ENCODE data around the gene SYT2. TPM values are rescaled to one million over a fixed set of nuclear protein-coding genes. Genes with fewer than 3 reads are reported as not detected.

The SYT2 gene
- total and polyA plus RNA-seq, 2 of the 13 experiments (the other 11 are each of a cell fraction or from before 2014, with no cell fraction given): not detected

DNA sequence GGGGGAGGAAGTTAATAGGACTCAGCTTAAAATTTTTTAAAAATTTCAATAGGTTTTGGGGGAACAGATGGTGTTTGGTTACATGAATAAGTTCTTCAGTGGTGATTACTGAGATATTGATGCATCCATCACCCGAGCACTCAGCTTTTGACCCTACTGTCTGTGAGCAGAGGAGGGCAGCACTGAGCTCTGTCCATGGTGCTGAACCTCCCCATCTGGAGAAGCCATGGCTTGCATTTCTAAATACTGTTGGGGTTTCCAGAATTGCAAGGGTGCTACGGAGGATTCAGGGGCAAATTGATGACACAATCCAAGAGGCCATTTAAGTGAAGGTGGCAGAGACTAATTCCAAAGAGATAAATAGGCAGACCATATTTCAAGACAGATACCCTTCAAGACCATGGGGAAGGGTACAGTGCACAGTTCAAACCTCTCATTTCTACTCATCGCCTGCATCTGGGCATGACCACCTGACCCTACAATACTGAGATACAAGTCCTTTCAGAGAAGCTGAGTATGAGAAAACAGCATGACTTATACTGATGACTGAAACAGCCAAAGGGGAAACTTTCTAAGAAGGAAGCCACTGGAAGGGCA is 17.2 kb downstream of the SYT2 start (continued):
- TF ChIP-seq, protein P1, sequence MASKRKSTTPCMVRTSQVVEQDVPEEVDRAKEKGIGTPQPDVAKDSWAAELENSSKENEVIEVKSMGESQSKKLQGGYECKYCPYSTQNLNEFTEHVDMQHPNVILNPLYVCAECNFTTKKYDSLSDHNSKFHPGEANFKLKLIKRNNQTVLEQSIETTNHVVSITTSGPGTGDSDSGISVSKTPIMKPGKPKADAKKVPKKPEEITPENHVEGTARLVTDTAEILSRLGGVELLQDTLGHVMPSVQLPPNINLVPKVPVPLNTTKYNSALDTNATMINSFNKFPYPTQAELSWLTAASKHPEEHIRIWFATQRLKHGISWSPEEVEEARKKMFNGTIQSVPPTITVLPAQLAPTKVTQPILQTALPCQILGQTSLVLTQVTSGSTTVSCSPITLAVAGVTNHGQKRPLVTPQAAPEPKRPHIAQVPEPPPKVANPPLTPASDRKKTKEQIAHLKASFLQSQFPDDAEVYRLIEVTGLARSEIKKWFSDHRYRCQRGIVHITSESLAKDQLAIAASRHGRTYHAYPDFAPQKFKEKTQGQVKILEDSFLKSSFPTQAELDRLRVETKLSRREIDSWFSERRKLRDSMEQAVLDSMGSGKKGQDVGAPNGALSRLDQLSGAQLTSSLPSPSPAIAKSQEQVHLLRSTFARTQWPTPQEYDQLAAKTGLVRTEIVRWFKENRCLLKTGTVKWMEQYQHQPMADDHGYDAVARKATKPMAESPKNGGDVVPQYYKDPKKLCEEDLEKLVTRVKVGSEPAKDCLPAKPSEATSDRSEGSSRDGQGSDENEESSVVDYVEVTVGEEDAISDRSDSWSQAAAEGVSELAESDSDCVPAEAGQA (IDR thresholded peaks at IDR 0.05; ENCODE audit: low read depth): no peak
- TF ChIP-seq, protein P1 (CRISPR knock-in tag; IDR thresholded peaks at IDR 0.05; ENCODE audit: borderline replicate concordance): 0 out of 2 replicates have a peak, but pooled peaks have one; percentile 64
- TF ChIP-seq GLI4 (CRISPR knock-in tag; IDR thresholded peaks at IDR 0.05; ENCODE audit: borderline replicate concordance): no peak
- TF ChIP-seq, protein P2, sequence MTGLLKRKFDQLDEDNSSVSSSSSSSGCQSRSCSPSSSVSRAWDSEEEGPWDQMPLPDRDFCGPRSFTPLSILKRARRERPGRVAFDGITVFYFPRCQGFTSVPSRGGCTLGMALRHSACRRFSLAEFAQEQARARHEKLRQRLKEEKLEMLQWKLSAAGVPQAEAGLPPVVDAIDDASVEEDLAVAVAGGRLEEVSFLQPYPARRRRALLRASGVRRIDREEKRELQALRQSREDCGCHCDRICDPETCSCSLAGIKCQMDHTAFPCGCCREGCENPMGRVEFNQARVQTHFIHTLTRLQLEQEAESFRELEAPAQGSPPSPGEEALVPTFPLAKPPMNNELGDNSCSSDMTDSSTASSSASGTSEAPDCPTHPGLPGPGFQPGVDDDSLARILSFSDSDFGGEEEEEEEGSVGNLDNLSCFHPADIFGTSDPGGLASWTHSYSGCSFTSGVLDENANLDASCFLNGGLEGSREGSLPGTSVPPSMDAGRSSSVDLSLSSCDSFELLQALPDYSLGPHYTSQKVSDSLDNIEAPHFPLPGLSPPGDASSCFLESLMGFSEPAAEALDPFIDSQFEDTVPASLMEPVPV (CRISPR knock-in tag; IDR thresholded peaks at IDR 0.05): no peak
- TF ChIP-seq FOXA3 (CRISPR knock-in tag; IDR thresholded peaks at IDR 0.05): peak; percentile 48; the same call in 1 of the 2 replicates
- TF ChIP-seq, protein P3, sequence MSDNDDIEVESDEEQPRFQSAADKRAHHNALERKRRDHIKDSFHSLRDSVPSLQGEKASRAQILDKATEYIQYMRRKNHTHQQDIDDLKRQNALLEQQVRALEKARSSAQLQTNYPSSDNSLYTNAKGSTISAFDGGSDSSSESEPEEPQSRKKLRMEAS (IDR thresholded peaks at IDR 0.05): no peak
- TF ChIP-seq SKI (IDR thresholded peaks at IDR 0.05; ENCODE audit: partially characterized antibody): no peak
- no peak for TF ChIP-seq CBX5 (CRISPR knock-in tag; IDR thresholded peaks at IDR 0.05; ENCODE audit: borderline replicate concordance)
- no peak for TF ChIP-seq HNRNPL (IDR thresholded peaks at IDR 0.05; ENCODE audit: low read depth, low read length)
- no peak for TF ChIP-seq SP5 (CRISPR knock-in tag; IDR thresholded peaks at IDR 0.05; ENCODE audit: borderline replicate concordance, low read depth)
- TF ChIP-seq, protein P4, sequence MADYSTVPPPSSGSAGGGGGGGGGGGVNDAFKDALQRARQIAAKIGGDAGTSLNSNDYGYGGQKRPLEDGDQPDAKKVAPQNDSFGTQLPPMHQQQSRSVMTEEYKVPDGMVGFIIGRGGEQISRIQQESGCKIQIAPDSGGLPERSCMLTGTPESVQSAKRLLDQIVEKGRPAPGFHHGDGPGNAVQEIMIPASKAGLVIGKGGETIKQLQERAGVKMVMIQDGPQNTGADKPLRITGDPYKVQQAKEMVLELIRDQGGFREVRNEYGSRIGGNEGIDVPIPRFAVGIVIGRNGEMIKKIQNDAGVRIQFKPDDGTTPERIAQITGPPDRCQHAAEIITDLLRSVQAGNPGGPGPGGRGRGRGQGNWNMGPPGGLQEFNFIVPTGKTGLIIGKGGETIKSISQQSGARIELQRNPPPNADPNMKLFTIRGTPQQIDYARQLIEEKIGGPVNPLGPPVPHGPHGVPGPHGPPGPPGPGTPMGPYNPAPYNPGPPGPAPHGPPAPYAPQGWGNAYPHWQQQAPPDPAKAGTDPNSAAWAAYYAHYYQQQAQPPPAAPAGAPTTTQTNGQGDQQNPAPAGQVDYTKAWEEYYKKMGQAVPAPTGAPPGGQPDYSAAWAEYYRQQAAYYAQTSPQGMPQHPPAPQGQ (CRISPR knock-in tag; IDR thresholded peaks at IDR 0.05; ENCODE audit: borderline replicate concordance): no peak
- TF ChIP-seq NFYB (CRISPR knock-in tag; IDR thresholded peaks at IDR 0.05): no peak
- TF ChIP-seq ZSCAN25 (CRISPR knock-in tag; IDR thresholded peaks at IDR 0.05): 0 out of 2 replicates have a peak, but pooled peaks have one; percentile 45
- TF ChIP-seq TSC22D2 (CRISPR knock-in tag; IDR thresholded peaks at IDR 0.05; ENCODE audit: borderline replicate concordance): peak; percentile 98
- TF ChIP-seq, protein P5, sequence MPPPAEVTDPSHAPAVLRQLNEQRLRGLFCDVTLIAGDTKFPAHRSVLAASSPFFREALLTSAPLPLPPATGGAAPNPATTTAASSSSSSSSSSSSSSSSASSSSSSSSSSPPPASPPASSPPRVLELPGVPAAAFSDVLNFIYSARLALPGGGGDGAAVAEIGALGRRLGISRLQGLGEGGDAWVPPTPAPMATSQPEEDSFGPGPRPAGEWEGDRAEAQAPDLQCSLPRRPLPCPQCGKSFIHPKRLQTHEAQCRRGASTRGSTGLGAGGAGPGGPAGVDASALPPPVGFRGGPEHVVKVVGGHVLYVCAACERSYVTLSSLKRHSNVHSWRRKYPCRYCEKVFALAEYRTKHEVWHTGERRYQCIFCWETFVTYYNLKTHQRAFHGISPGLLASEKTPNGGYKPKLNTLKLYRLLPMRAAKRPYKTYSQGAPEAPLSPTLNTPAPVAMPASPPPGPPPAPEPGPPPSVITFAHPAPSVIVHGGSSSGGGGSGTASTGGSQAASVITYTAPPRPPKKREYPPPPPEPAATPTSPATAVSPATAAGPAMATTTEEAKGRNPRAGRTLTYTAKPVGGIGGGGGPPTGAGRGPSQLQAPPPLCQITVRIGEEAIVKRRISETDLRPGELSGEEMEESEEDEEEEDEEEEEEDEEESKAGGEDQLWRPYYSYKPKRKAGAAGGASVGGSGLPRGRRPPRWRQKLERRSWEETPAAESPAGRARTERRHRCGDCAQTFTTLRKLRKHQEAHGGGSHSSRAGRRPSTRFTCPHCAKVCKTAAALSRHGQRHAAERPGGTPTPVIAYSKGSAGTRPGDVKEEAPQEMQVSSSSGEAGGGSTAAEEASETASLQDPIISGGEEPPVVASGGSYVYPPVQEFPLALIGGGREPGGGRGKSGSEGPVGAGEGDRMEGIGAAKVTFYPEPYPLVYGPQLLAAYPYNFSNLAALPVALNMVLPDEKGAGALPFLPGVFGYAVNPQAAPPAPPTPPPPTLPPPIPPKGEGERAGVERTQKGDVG (CRISPR knock-in tag; IDR thresholded peaks at IDR 0.05; ENCODE audit: borderline replicate concordance): no peak
